Neural crest cell (in vitro differentiated cells): ENCODE results near the gene RAP1GAP2. TPM values are rescaled to one million over a fixed set of nuclear protein-coding genes. Genes with fewer than 3 reads are reported as not detected.
"Not testable (repeated sequence)": the region's sequence is repeated elsewhere in the genome, so short reads cannot be mapped to it uniquely, and the experiment has no call there.

Source experiments
- DNase-seq: peaks from one replicate; pipeline ENCODE4 v3.0.0; 2021; ENCODE audit warnings: low read depth, mixed read lengths, low spot score
- H3K27ac Mint-ChIP-seq: one replicate; pipeline ENCODE4 v1.8.0; 2021; ENCODE audit warnings: mild to moderate bottlenecking, mixed read lengths; ENCODE audit not compliant: unreplicated experiment
- H3K27me3 Mint-ChIP-seq: 2 replicates; pipeline ENCODE4 v1.8.0; 2021; ENCODE audit warnings: low read depth, mild to moderate bottlenecking, mixed read lengths
- H3K36me3 Mint-ChIP-seq: 2 replicates; pipeline ENCODE4 v1.8.0; 2021; ENCODE audit warnings: low read depth, mild to moderate bottlenecking, mixed read lengths
- H3K4me1 Mint-ChIP-seq: 2 replicates; pipeline ENCODE4 v1.8.0; 2021; ENCODE audit warnings: mixed read lengths
- H3K4me3 Mint-ChIP-seq: one replicate; pipeline ENCODE4 v1.8.0; 2021; ENCODE audit warnings: mild to moderate bottlenecking, mixed read lengths
- H3K9me3 Mint-ChIP-seq: 2 replicates; pipeline ENCODE4 v1.8.0; 2021; ENCODE audit warnings: mixed read lengths
- CTCF ChIP-seq: fragments of 200-600 bp; sonication (generic); conservative IDR thresholded peaks from 2 replicates; pipeline ENCODE4 v1.5.0; 2021; ENCODE audit warnings: antibody characterized with exemption, mild to moderate bottlenecking
- total RNA-seq: library from RNA; stranded (reverse); gene quantifications from 2 replicates; pipeline ENCODE4 v1.2.1, GENCODE V29; 2021

The RAP1GAP2 gene
- total RNA-seq, 1 donor from 2014 or later = 1.0 TPM

GRCh38 chr17:3043737-3044365 lies 247.6 kb downstream of the RAP1GAP2 start:
- DNase-seq = no peak
- no peak overlapping the region for H3K4me3 Mint-ChIP-seq
- no peaks in the 10 kb centered on the region for H3K36me3 Mint-ChIP-seq
- H3K27me3 Mint-ChIP-seq = peaks cover 50% of the 10 kb centered on the region
- peak; percentile 44 for TF ChIP-seq CTCF
- peaks cover 9% of the 10 kb centered on the region for H3K4me1 Mint-ChIP-seq
- H3K9me3 Mint-ChIP-seq = peaks cover 4% of the 10 kb centered on the region
- H3K27ac Mint-ChIP-seq = no peak overlapping the region

GRCh38 chr17:3046753-3047152 lies 250.5 kb downstream of the RAP1GAP2 start:
- TF ChIP-seq CTCF = no peak
- Mint-ChIP-seq H3K4me3 (no peak overlapping the region), H3K27ac (no peak overlapping the region), H3K9me3 (peaks cover 4% of the 10 kb centered on the region), H3K4me1 (peaks cover 12% of the 10 kb centered on the region), H3K27me3 (peaks cover 41% of the 10 kb centered on the region), H3K36me3 (no peaks in the 10 kb centered on the region)
- no peak for DNase-seq

GRCh38 chr17:3048727-3049471 lies 252.7 kb downstream of the RAP1GAP2 start:
- H3K9me3 Mint-ChIP-seq = peaks cover 4% of the 10 kb centered on the region
- peak; percentile 88 for DNase-seq
- H3K27me3 Mint-ChIP-seq = peaks cover 35% of the 10 kb centered on the region
- H3K4me1 Mint-ChIP-seq = peaks cover 12% of the 10 kb centered on the region
- H3K36me3 Mint-ChIP-seq = no peaks in the 10 kb centered on the region
- TF ChIP-seq CTCF = peak; percentile 84
- H3K27ac Mint-ChIP-seq = peak overlapping the region; percentile 35
- H3K4me3 Mint-ChIP-seq = peak overlapping the region; percentile 94

GRCh38 chr17:3049705-3050295 lies 253.6 kb downstream of the RAP1GAP2 start:
- Mint-ChIP-seq H3K27me3 (peaks cover 29% of the 10 kb centered on the region), H3K4me3 (peak overlapping the region; percentile 94), H3K9me3 (no peaks in the 10 kb centered on the region), H3K36me3 (no peaks in the 10 kb centered on the region), H3K27ac (no peak overlapping the region), H3K4me1 (peaks cover 12% of the 10 kb centered on the region)
- no peak for DNase-seq
- no peak for TF ChIP-seq CTCF

- H3K4me1 Mint-ChIP-seq, H3K9me3 Mint-ChIP-seq, DNase-seq: not testable (repeated sequence)
These were observed 258.6 kb downstream of the RAP1GAP2 start for GRCh38 chr17:3054868-3055267.

GRCh38 chr17:3062824-3063377 lies 266.7 kb downstream of the RAP1GAP2 start:
- H3K27ac Mint-ChIP-seq, H3K9me3 Mint-ChIP-seq, DNase-seq, H3K36me3 Mint-ChIP-seq, H3K27me3 Mint-ChIP-seq, H3K4me3 Mint-ChIP-seq, H3K4me1 Mint-ChIP-seq: not testable (repeated sequence)

More at GRCh38 chr17:3054868-3055267, 258.6 kb downstream of the RAP1GAP2 start:
- H3K27ac Mint-ChIP-seq, H3K36me3 Mint-ChIP-seq, H3K4me3 Mint-ChIP-seq: not testable (repeated sequence)
- peaks cover 14% of the 10 kb centered on the region for H3K27me3 Mint-ChIP-seq

- not testable (repeated sequence) for H3K4me3 Mint-ChIP-seq, DNase-seq, H3K27me3 Mint-ChIP-seq, H3K36me3 Mint-ChIP-seq, H3K9me3 Mint-ChIP-seq, H3K27ac Mint-ChIP-seq, H3K4me1 Mint-ChIP-seq
These were observed 267.3 kb downstream of the RAP1GAP2 start, which contains the start of gene OR1D5 for GRCh38 chr17:3063507-3063906. TSS of gene OR1D5 (minus strand) at chr17:3063607. CDS start at chr17:3063607, 0 bp downstream.

- H3K9me3 Mint-ChIP-seq, DNase-seq, H3K4me3 Mint-ChIP-seq, H3K36me3 Mint-ChIP-seq, H3K27ac Mint-ChIP-seq, H3K4me1 Mint-ChIP-seq: not testable (repeated sequence)
- H3K27me3 Mint-ChIP-seq = peaks cover 17% of the 10 kb centered on the region
These were observed 269.0 kb downstream of the RAP1GAP2 start for GRCh38 chr17:3065192-3065591.

GRCh38 chr17:3073850-3074249 lies 277.6 kb downstream of the RAP1GAP2 start:
- not testable (repeated sequence) for H3K27ac Mint-ChIP-seq, H3K4me1 Mint-ChIP-seq, H3K4me3 Mint-ChIP-seq, H3K36me3 Mint-ChIP-seq, DNase-seq, H3K9me3 Mint-ChIP-seq
- peaks cover 69% of the 10 kb centered on the region for H3K27me3 Mint-ChIP-seq
